ENCODE data around the gene ILKAP.

- no peak for TF ChIP-seq CTCF (conservative IDR thresholded peaks at IDR 0.05; ENCODE audit: low read depth, low read length)
- TF ChIP-seq USF2 (IDR thresholded peaks at IDR 0.05; ENCODE audit: low read depth, low read length): no peak
- TF ChIP-seq POLR2A (IDR thresholded peaks at IDR 0.05; ENCODE audit: low read depth, low read length): no peak
- TF ChIP-seq CEBPB (IDR thresholded peaks at IDR 0.05; ENCODE audit: low read depth, low read length): no peak
- TF ChIP-seq CHD1 (IDR thresholded peaks at IDR 0.05; ENCODE audit: low read depth, low read length): no peak
- TF ChIP-seq BHLHE40 (IDR thresholded peaks at IDR 0.05; ENCODE audit: low read depth, low read length): no peak
- no peak for TF ChIP-seq RCOR1 (IDR thresholded peaks at IDR 0.05; ENCODE audit: insufficient replicate concordance, low read length)
- no peak for TF ChIP-seq MXI1 (IDR thresholded peaks at IDR 0.05; ENCODE audit: borderline replicate concordance, low read depth, low read length)
- TF ChIP-seq RAD21 (IDR thresholded peaks at IDR 0.05; ENCODE audit: low read length): no peak
- TF ChIP-seq RFX5 (IDR thresholded peaks at IDR 0.05; ENCODE audit: low read depth, low read length): no peak
- TF ChIP-seq NFE2L2 (IDR thresholded peaks at IDR 0.05; ENCODE audit: low read depth, low read length): no peak
- TF ChIP-seq ELK1 (IDR thresholded peaks at IDR 0.05; ENCODE audit: borderline replicate concordance, low read depth, low read length): no peak
- TF ChIP-seq FOS (IDR thresholded peaks at IDR 0.05; ENCODE audit: low read depth, low read length): no peak
- no peak for TF ChIP-seq SMC3 (IDR thresholded peaks at IDR 0.05; ENCODE audit: low read depth, low read length)
Measured at GRCh38 chr2:238126338-238126737, 77.2 kb downstream of the ILKAP start.
